ENCODE results near the gene UVRAG. TPM values are rescaled to one million over a fixed set of nuclear protein-coding genes. Genes with fewer than 3 reads are reported as not detected.
A peak's percentile ranks its signal among the peaks of the same experiment; 100 is the strongest.

Gene UVRAG
- total RNA-seq, 1 donor from 2014 or later = 31.0 TPM

- DNase-seq (no peak), ATAC-seq (no peak)
- Histone ChIP-seq H3K27ac (no peak overlapping the region), H3K36me3 (no peaks in the 10 kb centered on the region), H3K4me1 (peaks cover 21% of the 10 kb centered on the region), H3K27me3 (no peaks in the 10 kb centered on the region), H3K4me3 (no peak overlapping the region), H3K9me3 (no peaks in the 10 kb centered on the region)
- TF ChIP-seq CTCF (IDR thresholded peaks at IDR 0.05) = no peak
- intact Hi-C loops (cut with DNase I) = no loop called here
Measured at GRCh38 chr11:75812542-75813040, 2.4 kb upstream of the UVRAG start.

- Histone ChIP-seq H3K9me3 (no peaks in the 10 kb centered on the region), H3K36me3 (no peaks in the 10 kb centered on the region), H3K27ac (peak overlapping the region; percentile 93), H3K27me3 (no peaks in the 10 kb centered on the region), H3K4me1 (peaks cover 26% of the 10 kb centered on the region), H3K4me3 (no peak overlapping the region)
- intact Hi-C loops (cut with DNase I) = no loop called here
- ATAC-seq (no peak), DNase-seq (no peak)
- no peak for TF ChIP-seq CTCF (IDR thresholded peaks at IDR 0.05)
Measured at GRCh38 chr11:75813124-75813523, 1.9 kb upstream of the UVRAG start.

GRCh38 chr11:75813622-75814039 is 1.4 kb upstream of the UVRAG start:
- Histone ChIP-seq H3K27ac (peak overlapping the region; percentile 93), H3K36me3 (no peaks in the 10 kb centered on the region), H3K4me1 (peaks cover 29% of the 10 kb centered on the region), H3K9me3 (no peaks in the 10 kb centered on the region), H3K4me3 (peak overlapping the region; percentile 95), H3K27me3 (no peaks in the 10 kb centered on the region)
- no peak for DNase-seq
- intact Hi-C loops (cut with DNase I) = no loop called here
- ATAC-seq = no peak
- TF ChIP-seq CTCF (IDR thresholded peaks at IDR 0.05) = no peak

- TF ChIP-seq CTCF (IDR thresholded peaks at IDR 0.05) = no peak
- no peaks in the 10 kb centered on the region for H3K9me3 ChIP-seq
- intact Hi-C loops (cut with DNase I) = no loop called here
- no peaks in the 10 kb centered on the region for H3K27me3 ChIP-seq
- H3K4me3 ChIP-seq = peak overlapping the region; percentile 95
- ATAC-seq (peak; percentile 55), DNase-seq (no peak)
- H3K4me1 ChIP-seq = peaks cover 36% of the 10 kb centered on the region
- H3K36me3 ChIP-seq = no peaks in the 10 kb centered on the region
- H3K27ac ChIP-seq = peak overlapping the region; percentile 93
Measured at GRCh38 chr11:75814363-75814676, 690 bp upstream of the UVRAG start.

- ATAC-seq = peak; percentile 44
- no peak for TF ChIP-seq CTCF (IDR thresholded peaks at IDR 0.05)
- Histone ChIP-seq H3K9me3 (no peaks in the 10 kb centered on the region), H3K4me3 (peak overlapping the region; percentile 95), H3K36me3 (no peaks in the 10 kb centered on the region), H3K27ac (peak overlapping the region; percentile 93), H3K27me3 (no peaks in the 10 kb centered on the region), H3K4me1 (peaks cover 39% of the 10 kb centered on the region)
- DNase-seq = no peak
- intact Hi-C loops (cut with DNase I) = no loop called here
Measured at GRCh38 chr11:75815345-75816168, 547 bp downstream of the UVRAG start.
